Nephron progenitor cell (in vitro differentiated cells): ENCODE results near the gene MACROD2.
A peak's percentile ranks its signal among the peaks of the same experiment; 100 is the strongest.

Experiments used
- DNase-seq: peaks from one replicate; pipeline ENCODE4 v3.0.0; 2021
- H3K27ac Mint-ChIP-seq: 2 replicates; pipeline ENCODE4 v1.8.0; 2021; ENCODE audit warnings: mild to moderate bottlenecking, moderate library complexity, mixed read lengths
- H3K27me3 Mint-ChIP-seq: 2 replicates; pipeline ENCODE4 v1.8.0; 2021; ENCODE audit warnings: mild to moderate bottlenecking, low read depth, mixed read lengths; ENCODE audit not compliant: poor library complexity
- H3K36me3 Mint-ChIP-seq: 2 replicates; pipeline ENCODE4 v1.8.0; 2021; ENCODE audit warnings: low read depth, mixed read lengths
- H3K4me1 Mint-ChIP-seq: 2 replicates; pipeline ENCODE4 v1.8.0; 2021; ENCODE audit warnings: mixed read lengths
- H3K4me3 Mint-ChIP-seq: 2 replicates; pipeline ENCODE4 v1.8.0; 2021; ENCODE audit warnings: mild to moderate bottlenecking, moderate library complexity, mixed read lengths
- H3K9me3 Mint-ChIP-seq: 2 replicates; pipeline ENCODE4 v1.8.0; 2021; ENCODE audit warnings: mild to moderate bottlenecking, moderate library complexity, mixed read lengths
- TF ChIP-seq, protein P1 (sequence below): fragments of 200-600 bp; sonication (generic); IDR thresholded peaks from 2 replicates; pipeline ENCODE4 v1.5.0; 2021; ENCODE audit warnings: antibody characterized with exemption

Gene MACROD2

GRCh38 chr20:15639839-15640238 lies 1644.5 kb downstream of the MACROD2 start:
- DNase-seq = no peak
- Mint-ChIP-seq H3K4me1 (peaks cover 24% of the 10 kb centered on the region), H3K27ac (peak overlapping the region; percentile 2), H3K4me3 (no peak overlapping the region), H3K9me3 (peaks cover 3% of the 10 kb centered on the region), H3K36me3 (no peaks in the 10 kb centered on the region), H3K27me3 (peaks cover 13% of the 10 kb centered on the region)
- TF ChIP-seq, protein P1, sequence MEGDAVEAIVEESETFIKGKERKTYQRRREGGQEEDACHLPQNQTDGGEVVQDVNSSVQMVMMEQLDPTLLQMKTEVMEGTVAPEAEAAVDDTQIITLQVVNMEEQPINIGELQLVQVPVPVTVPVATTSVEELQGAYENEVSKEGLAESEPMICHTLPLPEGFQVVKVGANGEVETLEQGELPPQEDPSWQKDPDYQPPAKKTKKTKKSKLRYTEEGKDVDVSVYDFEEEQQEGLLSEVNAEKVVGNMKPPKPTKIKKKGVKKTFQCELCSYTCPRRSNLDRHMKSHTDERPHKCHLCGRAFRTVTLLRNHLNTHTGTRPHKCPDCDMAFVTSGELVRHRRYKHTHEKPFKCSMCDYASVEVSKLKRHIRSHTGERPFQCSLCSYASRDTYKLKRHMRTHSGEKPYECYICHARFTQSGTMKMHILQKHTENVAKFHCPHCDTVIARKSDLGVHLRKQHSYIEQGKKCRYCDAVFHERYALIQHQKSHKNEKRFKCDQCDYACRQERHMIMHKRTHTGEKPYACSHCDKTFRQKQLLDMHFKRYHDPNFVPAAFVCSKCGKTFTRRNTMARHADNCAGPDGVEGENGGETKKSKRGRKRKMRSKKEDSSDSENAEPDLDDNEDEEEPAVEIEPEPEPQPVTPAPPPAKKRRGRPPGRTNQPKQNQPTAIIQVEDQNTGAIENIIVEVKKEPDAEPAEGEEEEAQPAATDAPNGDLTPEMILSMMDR = no peak

- TF ChIP-seq, protein P1 = no peak
- DNase-seq = no peak
- Mint-ChIP-seq H3K4me1 (peaks cover 24% of the 10 kb centered on the region), H3K4me3 (no peak overlapping the region), H3K27ac (no peak overlapping the region), H3K9me3 (no peaks in the 10 kb centered on the region), H3K27me3 (peaks cover 13% of the 10 kb centered on the region), H3K36me3 (no peaks in the 10 kb centered on the region)
These were observed 1646.8 kb downstream of the MACROD2 start for GRCh38 chr20:15642109-15642508.

DNA sequence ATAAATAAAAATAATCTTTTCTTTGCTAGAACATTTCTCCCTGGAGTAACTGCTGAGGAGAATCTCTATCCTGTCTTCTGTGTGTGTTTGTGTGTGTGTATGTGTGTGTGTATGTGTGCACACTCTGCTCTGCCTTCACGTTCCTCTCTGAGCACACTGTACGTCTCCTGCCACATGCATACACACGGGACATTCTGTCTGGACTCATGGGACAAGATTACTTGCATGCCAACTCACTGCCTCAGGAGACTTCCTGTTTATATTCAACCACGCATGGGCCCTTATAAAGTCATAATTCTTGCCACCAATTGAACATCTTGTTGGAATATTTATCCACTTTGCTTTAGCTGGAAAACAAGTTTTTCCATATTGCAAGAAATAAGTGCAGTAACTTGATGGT lies 1647.4 kb downstream of the MACROD2 start:
- Mint-ChIP-seq H3K4me1 (peaks cover 24% of the 10 kb centered on the region), H3K27ac (no peak overlapping the region), H3K36me3 (no peaks in the 10 kb centered on the region), H3K9me3 (no peaks in the 10 kb centered on the region), H3K4me3 (no peak overlapping the region), H3K27me3 (peaks cover 13% of the 10 kb centered on the region)
- TF ChIP-seq, protein P1 = no peak
- DNase-seq = no peak

GRCh38 chr20:15643713-15644112 lies 1648.4 kb downstream of the MACROD2 start:
- Mint-ChIP-seq H3K27me3 (peaks cover 11% of the 10 kb centered on the region), H3K36me3 (no peaks in the 10 kb centered on the region), H3K9me3 (no peaks in the 10 kb centered on the region), H3K4me3 (no peak overlapping the region), H3K27ac (no peak overlapping the region), H3K4me1 (peaks cover 13% of the 10 kb centered on the region)
- no peak for DNase-seq
- TF ChIP-seq, protein P1 = no peak

GRCh38 chr20:15645816-15646215 lies 1650.5 kb downstream of the MACROD2 start:
- no peaks in the 10 kb centered on the region for H3K9me3 Mint-ChIP-seq
- H3K4me3 Mint-ChIP-seq = no peak overlapping the region
- no peaks in the 10 kb centered on the region for H3K36me3 Mint-ChIP-seq
- peaks cover 2% of the 10 kb centered on the region for H3K27me3 Mint-ChIP-seq
- H3K4me1 Mint-ChIP-seq = peaks cover 13% of the 10 kb centered on the region
- no peak overlapping the region for H3K27ac Mint-ChIP-seq
- DNase-seq = no peak
- TF ChIP-seq, protein P1 = no peak

DNA sequence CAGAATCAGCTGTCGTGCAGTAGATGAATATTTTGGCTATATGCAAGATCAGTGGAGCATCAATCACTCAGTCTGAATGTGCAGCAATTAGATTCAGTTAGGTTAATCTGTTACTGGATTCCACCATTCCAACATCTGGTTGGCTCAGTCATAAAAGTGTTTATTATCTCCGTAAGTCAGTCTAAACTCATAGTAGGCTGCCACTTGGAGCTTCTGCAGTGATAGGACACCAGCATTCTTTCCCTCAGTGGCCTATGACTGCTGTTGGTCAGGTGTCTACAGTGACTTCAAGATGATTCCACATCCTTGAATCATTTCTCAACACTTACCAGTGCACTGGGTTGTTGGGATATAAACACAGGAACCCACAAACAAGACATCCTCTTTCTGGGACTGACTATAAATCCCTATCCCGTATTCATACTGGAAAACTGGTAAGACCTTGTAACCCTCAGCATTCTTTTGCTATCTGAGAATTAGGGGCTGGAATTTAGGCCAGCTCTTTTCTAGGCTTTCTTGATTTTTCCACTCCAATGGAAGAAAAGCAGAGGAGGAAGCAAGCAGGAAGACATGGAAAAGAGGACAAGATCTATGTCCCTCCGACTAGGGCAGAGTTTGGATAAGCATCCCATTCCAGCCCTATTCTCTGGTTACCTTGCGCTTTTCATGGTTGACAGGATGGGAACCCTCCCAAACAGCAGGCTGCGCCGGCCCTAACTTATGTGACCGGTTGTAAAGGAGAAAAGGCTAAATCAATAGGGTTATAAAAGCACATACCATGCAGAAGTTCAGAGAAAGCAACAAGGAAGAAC lies 1658.3 kb downstream of the MACROD2 start:
- peak; percentile 21 for DNase-seq
- Mint-ChIP-seq H3K4me1 (peaks cover 46% of the 10 kb centered on the region), H3K9me3 (no peaks in the 10 kb centered on the region), H3K27ac (peak overlapping the region; percentile 72), H3K36me3 (no peaks in the 10 kb centered on the region), H3K27me3 (no peaks in the 10 kb centered on the region), H3K4me3 (peak overlapping the region; percentile 47)
- TF ChIP-seq, protein P1 = no peak
